Tibial nerve (tissue), 4 donors: ENCODE results near the gene HGF. TPM values are rescaled to one million over a fixed set of nuclear protein-coding genes. Genes with fewer than 3 reads are reported as not detected.

ENCODE experiments used
- DNase-seq, 2 donors: peaks; one replicate each; pipeline ENCODE4 v3.0.0-alpha.2; 2019; ENCODE audit warnings: low spot score in 2 of 2
- H3K27ac ChIP-seq, 4 donors: fragments of 200-600 bp; sonication (generic) in 3 of 4; one replicate each; pipeline ENCODE4 v1.5.1; 2017 to 2019; ENCODE audit warnings: mild to moderate bottlenecking in 1 of 4
- H3K27me3 ChIP-seq, 2 donors: fragments of 200-600 bp; sonication (generic) in 1 of 2; one replicate each; pipeline versions ENCODE4 v1.5.1 to v1.6.0; 2017 to 2019
- H3K36me3 ChIP-seq, 3 donors: fragments of 200-600 bp; sonication (generic); one replicate each; pipeline ENCODE4 v1.5.1; 2018 to 2019
- H3K4me1 ChIP-seq, 4 donors: fragments of 200-600 bp; sonication (generic) in 3 of 4; one replicate each; pipeline ENCODE4 v1.5.1; 2017 to 2019
- H3K4me3 ChIP-seq, 4 donors: fragments of 200-600 bp; sonication (generic) in 3 of 4; one replicate each; pipeline ENCODE4 v1.5.1; 2017 to 2019; ENCODE audit warnings: mild to moderate bottlenecking in 1 of 4, moderate library complexity in 1 of 4
- H3K9me3 ChIP-seq, 4 donors: fragments of 200-600 bp; sonication (generic) in 3 of 4; one replicate each; pipeline ENCODE4 v1.5.1; 2017 to 2019
- EP300 ChIP-seq, 2 donors: sonication (generic); formaldehyde crosslinking; IDR thresholded peaks; one replicate each; pipeline ENCODE4 v1.6.1; 2017; ENCODE audit warnings: antibody characterized with exemption in 2 of 2, mild to moderate bottlenecking in 1 of 2
- POLR2A ChIP-seq, 2 donors: fragments of 450-650 bp; IDR thresholded peaks; one replicate each; pipeline ENCODE4 v1.6.1; 2017; ENCODE audit warnings: antibody characterized with exemption in 2 of 2, mild to moderate bottlenecking in 2 of 2, moderate library complexity in 2 of 2
- WGBS, 2 donors: methylation state at CpG; one replicate each; pipeline ENCODE4 v1.1.5; 2018; 5-methylcytosine and 5-hydroxymethylcytosine counted together
- total RNA-seq, 4 donors: library from RNA; depleted of rRNA; stranded (reverse); fragments of >200 nt; gene quantifications; one replicate each; pipeline ENCODE4 v1.1.0, GENCODE V29; 2016
- TF ChIP-seq, protein P1 (sequence below), 5 experiments: fragments of 200-600 bp in 3 of 5; fragments of 450-650 bp in 2 of 5; sonication (generic) in 3 of 5; IDR thresholded peaks; one replicate each; pipeline ENCODE4 v1.5.1; 2016 to 2019; ENCODE audit warnings: antibody characterized with exemption in 5 of 5, mild to moderate bottlenecking in 3 of 5, moderate library complexity in 2 of 5

Gene HGF
- total RNA-seq, 4 donors from 2014 or later = 3.3 to 14.9 (median 5.7) TPM

DNA sequence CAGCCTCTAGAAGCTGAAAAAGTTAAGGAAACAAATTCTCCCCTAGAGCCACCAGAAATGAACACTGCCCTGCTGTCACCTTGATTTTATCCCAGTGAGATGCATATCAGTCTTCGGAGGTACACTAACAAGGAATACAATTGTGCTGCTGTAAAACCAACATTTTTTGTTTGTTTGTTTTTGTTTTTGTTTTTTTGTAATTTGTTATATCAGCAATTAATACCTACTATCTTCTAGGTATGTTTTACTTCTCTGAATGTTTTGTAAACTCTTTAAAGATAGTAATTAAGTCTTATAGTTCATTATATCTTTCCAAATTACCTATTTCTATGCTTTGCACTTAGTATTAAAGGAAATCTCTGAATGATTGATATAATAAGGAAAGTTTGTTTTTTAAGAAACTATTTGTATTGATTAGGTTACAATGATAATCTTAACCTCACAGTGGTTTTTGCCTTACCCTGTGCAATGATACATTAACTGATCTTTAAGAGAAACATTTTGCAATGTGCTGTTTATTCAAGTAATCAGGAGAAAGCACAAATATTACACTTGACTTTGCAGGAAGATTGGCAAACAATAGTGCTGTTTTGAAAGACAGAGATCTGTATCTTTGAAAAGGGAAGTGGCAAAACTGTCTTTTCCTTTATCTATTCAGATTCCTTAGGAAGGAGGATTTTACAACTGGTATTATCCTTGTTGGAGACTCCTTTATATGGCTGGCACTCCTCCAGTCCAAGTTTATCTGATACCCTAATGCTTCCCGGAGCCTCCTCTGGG, 11.3 kb upstream of the HGF start:
- DNase-seq = no peak
- TF ChIP-seq EP300 (IDR thresholded peaks at IDR 0.05) (no peak), POLR2A (IDR thresholded peaks at IDR 0.05) (no peak)
- TF ChIP-seq, protein P1, sequence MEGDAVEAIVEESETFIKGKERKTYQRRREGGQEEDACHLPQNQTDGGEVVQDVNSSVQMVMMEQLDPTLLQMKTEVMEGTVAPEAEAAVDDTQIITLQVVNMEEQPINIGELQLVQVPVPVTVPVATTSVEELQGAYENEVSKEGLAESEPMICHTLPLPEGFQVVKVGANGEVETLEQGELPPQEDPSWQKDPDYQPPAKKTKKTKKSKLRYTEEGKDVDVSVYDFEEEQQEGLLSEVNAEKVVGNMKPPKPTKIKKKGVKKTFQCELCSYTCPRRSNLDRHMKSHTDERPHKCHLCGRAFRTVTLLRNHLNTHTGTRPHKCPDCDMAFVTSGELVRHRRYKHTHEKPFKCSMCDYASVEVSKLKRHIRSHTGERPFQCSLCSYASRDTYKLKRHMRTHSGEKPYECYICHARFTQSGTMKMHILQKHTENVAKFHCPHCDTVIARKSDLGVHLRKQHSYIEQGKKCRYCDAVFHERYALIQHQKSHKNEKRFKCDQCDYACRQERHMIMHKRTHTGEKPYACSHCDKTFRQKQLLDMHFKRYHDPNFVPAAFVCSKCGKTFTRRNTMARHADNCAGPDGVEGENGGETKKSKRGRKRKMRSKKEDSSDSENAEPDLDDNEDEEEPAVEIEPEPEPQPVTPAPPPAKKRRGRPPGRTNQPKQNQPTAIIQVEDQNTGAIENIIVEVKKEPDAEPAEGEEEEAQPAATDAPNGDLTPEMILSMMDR (IDR thresholded peaks at IDR 0.05) = no peak
- Histone ChIP-seq H3K36me3 (no peaks in the 10 kb centered on the region), H3K27ac (no peak overlapping the region), H3K4me3 (no peak overlapping the region), H3K9me3 (no peaks in the 10 kb centered on the region), H3K27me3 (no peaks in the 10 kb centered on the region), H3K4me1 (peaks cover 0 to 5% (median 0%) of the 10 kb centered on the region in 4 donors)
- 56 to 59% methylated on average over 2 of the region's 2 CpGs for WGBS, 2 donors

DNA sequence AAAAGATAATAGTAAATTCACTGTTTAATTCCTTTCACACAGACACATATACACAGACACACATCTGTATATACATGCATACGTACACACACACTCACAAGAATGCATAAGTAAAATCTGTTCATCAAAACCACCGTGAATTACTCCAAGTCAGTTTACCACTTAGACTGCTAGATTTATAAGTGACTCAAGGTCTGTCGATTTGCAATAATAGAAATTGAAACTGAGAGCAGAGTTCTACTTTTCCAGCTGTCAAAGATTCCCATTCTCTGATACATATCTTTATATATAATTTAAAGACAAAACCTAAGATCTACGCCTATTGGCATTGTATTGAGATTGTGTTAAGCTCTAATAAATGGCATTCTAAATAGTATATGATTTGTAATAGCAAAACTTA, 9.9 kb upstream of the HGF start:
- Histone ChIP-seq H3K4me1 (peaks cover 0 to 5% (median 0%) of the 10 kb centered on the region in 4 donors), H3K27me3 (no peaks in the 10 kb centered on the region), H3K9me3 (no peaks in the 10 kb centered on the region), H3K4me3 (no peak overlapping the region), H3K36me3 (no peaks in the 10 kb centered on the region), H3K27ac (no peak overlapping the region)
- no peak for DNase-seq
- TF ChIP-seq POLR2A (IDR thresholded peaks at IDR 0.05) = no peak
- TF ChIP-seq, protein P1 (IDR thresholded peaks at IDR 0.05) = no peak
- TF ChIP-seq EP300 (IDR thresholded peaks at IDR 0.05) = no peak
- WGBS, 2 donors = 92 to 93% methylated on average over 4 of the region's 4 CpGs

DNA sequence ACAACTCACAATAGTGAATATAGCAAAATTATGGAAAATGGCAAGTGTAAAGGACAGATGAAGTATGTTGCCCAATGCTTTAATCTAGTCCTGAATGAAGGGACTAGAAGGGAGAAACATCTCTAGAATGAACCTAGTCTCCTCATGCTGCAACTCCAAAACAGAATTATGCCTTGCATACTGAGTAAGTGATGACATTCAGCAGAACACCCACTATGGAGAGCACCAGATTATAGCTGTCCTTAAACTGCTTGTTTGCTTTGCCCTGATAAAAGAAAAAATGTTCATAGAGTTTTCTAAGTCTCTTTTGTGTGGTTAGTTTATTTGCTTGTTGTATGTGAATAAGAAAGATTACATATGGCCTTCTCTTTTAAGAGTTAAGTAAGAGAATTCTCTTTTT, 7.8 kb upstream of the HGF start:
- no peak for TF ChIP-seq EP300 (IDR thresholded peaks at IDR 0.05)
- TF ChIP-seq, protein P1 (IDR thresholded peaks at IDR 0.05) = no peak
- no peak for TF ChIP-seq POLR2A (IDR thresholded peaks at IDR 0.05)

DNA sequence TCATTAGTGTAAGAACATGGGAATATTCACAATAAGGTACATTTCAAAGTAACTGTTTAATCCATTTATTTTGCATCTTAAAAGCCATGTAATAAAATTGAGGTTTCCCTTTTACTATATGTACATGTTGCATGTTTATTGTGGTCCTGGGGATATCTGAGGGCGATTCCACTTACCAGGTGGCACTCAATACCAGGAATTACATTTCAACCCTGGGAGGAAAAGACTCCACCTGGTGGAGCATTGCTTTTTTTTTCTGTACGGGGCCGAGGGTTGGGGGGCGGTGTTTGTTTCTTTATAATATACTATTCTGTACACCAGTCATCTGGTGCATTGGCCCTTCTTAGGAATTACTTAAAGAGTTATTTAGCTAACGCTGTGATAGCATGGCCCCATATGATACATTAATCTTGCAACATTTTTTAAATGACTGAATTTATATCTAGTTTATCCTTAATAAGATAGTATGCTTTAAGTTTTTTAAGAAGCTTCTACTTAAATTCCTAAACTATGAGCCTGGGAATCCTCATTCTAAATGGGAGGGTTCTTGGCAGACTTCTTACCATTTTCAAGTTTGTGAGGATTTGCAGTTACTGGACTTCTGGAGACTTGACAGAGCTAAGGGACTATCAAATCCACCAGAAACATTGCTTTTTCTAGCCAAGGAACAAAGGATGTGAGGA, 7.2 kb upstream of the HGF start:
- TF ChIP-seq EP300 (IDR thresholded peaks at IDR 0.05) = no peak
- no peak for TF ChIP-seq POLR2A (IDR thresholded peaks at IDR 0.05)
- TF ChIP-seq, protein P1 (IDR thresholded peaks at IDR 0.05) = no peak
- DNase-seq = no peak
- Histone ChIP-seq H3K36me3 (no peaks in the 10 kb centered on the region), H3K9me3 (no peaks in the 10 kb centered on the region), H3K27me3 (no peaks in the 10 kb centered on the region), H3K4me3 (no peak overlapping the region), H3K4me1 (peaks cover 0 to 5% (median 0%) of the 10 kb centered on the region in 4 donors), H3K27ac (no peak overlapping the region)
- 77 to 85% methylated on average over 5 of the region's 5 CpGs for WGBS, 2 donors

More for the DNA sequence above, 7.8 kb upstream of the HGF start:
- Histone ChIP-seq H3K4me3 (no peak overlapping the region), H3K4me1 (peaks cover 0 to 5% (median 0%) of the 10 kb centered on the region in 4 donors), H3K27me3 (no peaks in the 10 kb centered on the region), H3K9me3 (no peaks in the 10 kb centered on the region), H3K27ac (no peak overlapping the region), H3K36me3 (no peaks in the 10 kb centered on the region)
- no peak for DNase-seq

DNA sequence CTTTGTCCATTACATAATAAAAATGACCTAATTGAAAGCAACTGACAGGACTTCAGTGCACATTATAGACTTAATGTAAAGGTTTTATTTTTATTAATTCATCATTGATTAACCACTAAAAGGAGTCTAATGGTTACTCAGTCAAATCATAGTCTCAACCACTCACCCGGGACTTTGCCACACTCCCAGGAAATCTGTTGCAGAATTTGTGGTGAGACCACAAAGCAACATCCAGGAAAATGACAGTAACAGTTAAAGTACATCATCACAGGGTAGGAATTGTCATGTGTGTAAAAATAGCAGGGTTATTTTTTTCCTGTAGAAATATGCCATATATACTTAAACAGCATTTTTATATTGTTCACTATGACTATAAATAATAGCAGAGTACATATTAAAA, 6.3 kb upstream of the HGF start:
- WGBS, 2 donors = 62 to 96% methylated on average over 1 of the region's 1 CpG
- Histone ChIP-seq H3K27ac (no peak overlapping the region), H3K4me1 (peaks cover 0 to 2% (median 0%) of the 10 kb centered on the region in 4 donors), H3K9me3 (no peaks in the 10 kb centered on the region), H3K27me3 (no peaks in the 10 kb centered on the region), H3K4me3 (no peak overlapping the region), H3K36me3 (no peaks in the 10 kb centered on the region)
- TF ChIP-seq POLR2A (IDR thresholded peaks at IDR 0.05) = no peak
- peak in 1 of 2 donors; percentile 23 for TF ChIP-seq EP300 (IDR thresholded peaks at IDR 0.05)
- DNase-seq = no peak
